SH-SY5Y (cell line): ENCODE data around the gene MROH8.

ENCODE experiments used
- GATA2 ChIP-seq: IDR thresholded peaks from 2 replicates; pipeline ENCODE4 v1.6.1; 2011; ENCODE audit warnings: mild to moderate bottlenecking, low read depth, low read length
- GATA3 ChIP-seq: IDR thresholded peaks from 2 replicates; pipeline ENCODE4 v1.6.1; 2011; ENCODE audit warnings: low read depth, mild to moderate bottlenecking, low read length, moderate library complexity

- TF ChIP-seq GATA2, result no peak
- TF ChIP-seq GATA3, result no peak
Observed at GRCh38 chr20:37055276-37055675, 124.1 kb downstream of the MROH8 start.
